Measurements from ENCODE around the gene PLEKHG4. TPM values are rescaled to one million over a fixed set of nuclear protein-coding genes. Genes with fewer than 3 reads are reported as not detected.

Gene PLEKHG4
- total RNA-seq, 2 experiments from 2014 or later, result 13.1 to 14.0 TPM

- H3K4me3 Mint-ChIP-seq, result no peak overlapping the region
- H3K36me3 Mint-ChIP-seq (ENCODE audit: low read depth), result peaks cover 69% of the 10 kb centered on the region
- Histone ChIP-seq H3K9me3 (ENCODE audit: control insufficient read depth in 1 of 2, insufficient read depth in 1 of 2, low read length in 2 of 2) (no peaks in the 10 kb centered on the region), H3K27me3 (ENCODE audit: control insufficient read depth in 1 of 2, insufficient read depth in 2 of 2, low read length in 2 of 2) (no peaks in the 10 kb centered on the region), H3K4me1 (ENCODE audit: insufficient read depth, low read length) (peaks cover 36% of the 10 kb centered on the region), H3K36me3 (ENCODE audit: insufficient read depth, low read length) (peaks cover 58% of the 10 kb centered on the region), H3K4me3 (ENCODE audit: low read length) (no peak overlapping the region), H3K27ac (ENCODE audit: low read depth in 1 of 2, low read length in 2 of 2) (no peak overlapping the region)
- no peaks in the 10 kb centered on the region for H3K27me3 Mint-ChIP-seq
- no peak for TF ChIP-seq CTCF (IDR thresholded peaks at IDR 0.05)
- DNase-seq, result no peak
- intact Hi-C loops (cut with DNase I, micrococcal nuclease), result no loop called here
- peaks cover 23% of the 10 kb centered on the region for H3K4me1 Mint-ChIP-seq (ENCODE audit: low read depth)
- ChIA-PET POLR2A (interaction anchor here (0.5 to 2.0 kb wide), 2 partner anchors 17 to 26 kb away, joined by 4 to 5 read pairs; no protein-coding TSS in a partner anchor), CTCF (interaction anchor here (1.0 to 2.0 kb wide), 2 partner anchors 14 to 585 kb away, joined by 3 to 5 read pairs; no protein-coding TSS in a partner anchor)
- H3K27ac Mint-ChIP-seq, result no peak overlapping the region
- no peaks in the 10 kb centered on the region for H3K9me3 Mint-ChIP-seq
- no peak for ATAC-seq (ENCODE audit: poor library complexity)
Observed at GRCh38 chr16:67230809-67231660, 48.3 kb upstream of the PLEKHG4 start.

GRCh38 chr16:67233596-67233995 lies 45.7 kb upstream of the PLEKHG4 start:
- ATAC-seq (ENCODE audit: poor library complexity), result no peak
- DNase-seq, result no peak
- no peaks in the 10 kb centered on the region for H3K27me3 ChIP-seq (ENCODE audit: control insufficient read depth in 1 of 2, insufficient read depth in 2 of 2, low read length in 2 of 2)
- Mint-ChIP-seq H3K4me3 (no peak overlapping the region), H3K27me3 (no peaks in the 10 kb centered on the region), H3K36me3 (ENCODE audit: low read depth) (peaks cover 71% of the 10 kb centered on the region), H3K4me1 (ENCODE audit: low read depth) (peaks cover 7% of the 10 kb centered on the region), H3K27ac (no peak overlapping the region), H3K9me3 (no peaks in the 10 kb centered on the region)
- H3K4me3 ChIP-seq (ENCODE audit: low read length), result no peak overlapping the region
- H3K36me3 ChIP-seq (ENCODE audit: insufficient read depth, low read length), result peaks cover 75% of the 10 kb centered on the region
- CTCF ChIA-PET, result no interaction called here
- no peak for TF ChIP-seq CTCF (IDR thresholded peaks at IDR 0.05)
- H3K9me3 ChIP-seq (ENCODE audit: control insufficient read depth in 1 of 2, insufficient read depth in 1 of 2, low read length in 2 of 2), result no peaks in the 10 kb centered on the region
- H3K27ac ChIP-seq (ENCODE audit: low read depth in 1 of 2, low read length in 2 of 2), result no peak overlapping the region
- POLR2A ChIA-PET, result interaction anchor here (0.6 kb wide), 1 partner anchor 1009 kb away, joined by 6 read pairs; no protein-coding TSS in a partner anchor
- intact Hi-C loops (cut with DNase I, micrococcal nuclease), result no loop called here
- H3K4me1 ChIP-seq (ENCODE audit: insufficient read depth, low read length), result peaks cover 29% of the 10 kb centered on the region

- Mint-ChIP-seq H3K4me1 (ENCODE audit: low read depth) (peaks cover 7% of the 10 kb centered on the region), H3K4me3 (no peak overlapping the region), H3K27ac (peak overlapping the region; percentile 27), H3K27me3 (no peaks in the 10 kb centered on the region), H3K36me3 (ENCODE audit: low read depth) (peaks cover 71% of the 10 kb centered on the region), H3K9me3 (no peaks in the 10 kb centered on the region)
- Histone ChIP-seq H3K27me3 (ENCODE audit: control insufficient read depth in 1 of 2, insufficient read depth in 2 of 2, low read length in 2 of 2) (no peaks in the 10 kb centered on the region), H3K36me3 (ENCODE audit: insufficient read depth, low read length) (peaks cover 75% of the 10 kb centered on the region), H3K4me3 (ENCODE audit: low read length) (no peak overlapping the region), H3K27ac (ENCODE audit: low read depth in 1 of 2, low read length in 2 of 2) (no peak overlapping the region), H3K9me3 (ENCODE audit: control insufficient read depth in 1 of 2, insufficient read depth in 1 of 2, low read length in 2 of 2) (no peaks in the 10 kb centered on the region), H3K4me1 (ENCODE audit: insufficient read depth, low read length) (peaks cover 29% of the 10 kb centered on the region)
- intact Hi-C loops (cut with DNase I, micrococcal nuclease), result no loop called here
- POLR2A ChIA-PET, result interaction anchor here (0.6 kb wide), 1 partner anchor 1008 kb away, joined by 6 read pairs; no protein-coding TSS in a partner anchor
- TF ChIP-seq CTCF (IDR thresholded peaks at IDR 0.05), result no peak
- CTCF ChIA-PET, result no interaction called here
- ATAC-seq (ENCODE audit: poor library complexity) (no peak), DNase-seq (peak in 1 of 14 experiments; percentile 13)
Observed at GRCh38 chr16:67234180-67234597, 45.1 kb upstream of the PLEKHG4 start.
